NB4 (cell line): ENCODE results near the gene TNKS1BP1.

ENCODE experiments used
- MYC ChIP-seq: IDR thresholded peaks from 2 replicates; pipeline ENCODE4 v1.6.1; 2011; ENCODE audit warnings: low read depth, low read length
- POLR2A ChIP-seq: IDR thresholded peaks from 2 replicates; pipeline ENCODE4 v1.6.1; 2011; ENCODE audit warnings: mild to moderate bottlenecking; ENCODE audit not compliant: insufficient read length; ENCODE audit errors: extremely low read depth
- TF ChIP-seq, protein P1 (sequence below): IDR thresholded peaks from one replicate; pipeline ENCODE4 v1.5.1; 2012; ENCODE audit warnings: low read depth, low read length

DNA sequence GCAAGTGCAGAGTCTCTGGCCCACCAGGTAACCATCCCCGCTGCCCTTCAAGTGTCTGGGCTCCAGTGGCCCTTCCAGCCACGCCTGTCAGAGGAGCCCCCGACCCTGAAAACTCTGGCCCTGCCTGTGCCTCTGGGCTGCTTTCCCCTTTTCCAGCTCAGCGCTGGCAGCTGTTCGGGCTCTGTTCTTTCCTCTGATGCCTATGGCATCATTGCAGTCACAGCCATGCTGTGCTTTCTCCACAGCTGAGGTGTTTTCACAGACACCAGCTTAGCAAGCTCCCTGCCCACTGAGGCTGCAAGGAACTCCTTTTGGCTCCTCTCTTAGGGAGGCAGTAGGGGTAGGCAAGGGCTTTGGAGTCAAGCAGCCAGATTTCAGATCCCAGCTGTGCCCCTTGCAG lies 34.6 kb upstream of the TNKS1BP1 start:
- TF ChIP-seq, protein P1, sequence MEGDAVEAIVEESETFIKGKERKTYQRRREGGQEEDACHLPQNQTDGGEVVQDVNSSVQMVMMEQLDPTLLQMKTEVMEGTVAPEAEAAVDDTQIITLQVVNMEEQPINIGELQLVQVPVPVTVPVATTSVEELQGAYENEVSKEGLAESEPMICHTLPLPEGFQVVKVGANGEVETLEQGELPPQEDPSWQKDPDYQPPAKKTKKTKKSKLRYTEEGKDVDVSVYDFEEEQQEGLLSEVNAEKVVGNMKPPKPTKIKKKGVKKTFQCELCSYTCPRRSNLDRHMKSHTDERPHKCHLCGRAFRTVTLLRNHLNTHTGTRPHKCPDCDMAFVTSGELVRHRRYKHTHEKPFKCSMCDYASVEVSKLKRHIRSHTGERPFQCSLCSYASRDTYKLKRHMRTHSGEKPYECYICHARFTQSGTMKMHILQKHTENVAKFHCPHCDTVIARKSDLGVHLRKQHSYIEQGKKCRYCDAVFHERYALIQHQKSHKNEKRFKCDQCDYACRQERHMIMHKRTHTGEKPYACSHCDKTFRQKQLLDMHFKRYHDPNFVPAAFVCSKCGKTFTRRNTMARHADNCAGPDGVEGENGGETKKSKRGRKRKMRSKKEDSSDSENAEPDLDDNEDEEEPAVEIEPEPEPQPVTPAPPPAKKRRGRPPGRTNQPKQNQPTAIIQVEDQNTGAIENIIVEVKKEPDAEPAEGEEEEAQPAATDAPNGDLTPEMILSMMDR = no peak
- TF ChIP-seq POLR2A (no peak), MYC (no peak)
